HG03045 (cell line): ENCODE results near the gene ZNF33B.
"Not testable (repeated sequence)": the region's sequence is repeated elsewhere in the genome, so short reads cannot be mapped to it uniquely, and the experiment has no call there.

Experiments used
- ATAC-seq: cut with Tn5 transposase; IDR thresholded peaks from one replicate; pipeline ENCODE4 v1.9.1; 2021; ENCODE audit warnings: mild to moderate bottlenecking, moderate library complexity; ENCODE audit not compliant: unreplicated experiment

The ZNF33B gene

GRCh38 chr10:42638055-42638820 lies at the start of gene ZNF33B:
TSS of gene ZNF33B (minus strand) at chr10:42638570. CDS start at chr10:42636928, 1,642 bp downstream.
- ATAC-seq = peak; percentile 95

- no peak for ATAC-seq
Observed at GRCh38 chr10:42684517-42684916, 46.1 kb upstream of the ZNF33B start.

- ATAC-seq = no peak
Observed at GRCh38 chr10:42680267-42680666, 41.9 kb upstream of the ZNF33B start.

DNA sequence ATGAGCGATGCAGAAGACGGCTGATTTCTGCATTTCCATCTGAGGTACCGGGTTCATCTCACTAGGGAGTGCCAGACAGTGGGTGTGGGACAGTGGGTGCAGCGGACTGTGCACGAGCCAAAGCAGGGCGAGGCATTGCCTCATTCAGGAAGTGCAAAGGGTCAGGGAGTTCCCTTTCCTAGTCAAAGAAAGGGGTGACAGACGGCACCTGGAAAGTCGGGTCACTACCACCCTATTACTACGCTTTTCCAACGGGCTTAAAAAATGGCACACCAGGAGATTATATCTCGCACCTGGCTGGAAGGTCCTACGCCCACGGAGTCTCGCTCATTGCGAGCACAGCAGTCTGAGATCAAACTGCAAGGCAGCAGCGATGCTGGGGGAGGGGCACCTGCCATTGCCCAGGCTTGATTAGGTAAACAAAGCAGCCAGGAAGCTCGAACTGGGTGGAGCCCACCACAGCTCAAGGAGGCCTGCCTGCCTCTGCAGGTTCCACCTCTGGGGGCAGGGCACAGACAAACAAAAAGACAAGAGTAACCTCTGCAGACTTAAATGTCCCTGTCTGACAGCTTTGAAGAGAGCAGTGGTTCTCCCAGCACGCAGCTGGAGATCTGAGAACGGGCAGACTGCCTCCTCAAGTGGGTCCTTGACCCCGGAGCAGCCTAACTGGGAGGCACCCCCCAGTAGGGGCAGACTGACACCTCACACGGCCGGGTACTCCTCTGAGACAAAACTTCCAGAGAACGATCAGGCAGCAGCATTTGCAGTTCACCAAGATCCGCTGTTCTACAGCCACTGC lies 27.0 kb upstream of the ZNF33B start:
- ATAC-seq = not testable (repeated sequence)

DNA sequence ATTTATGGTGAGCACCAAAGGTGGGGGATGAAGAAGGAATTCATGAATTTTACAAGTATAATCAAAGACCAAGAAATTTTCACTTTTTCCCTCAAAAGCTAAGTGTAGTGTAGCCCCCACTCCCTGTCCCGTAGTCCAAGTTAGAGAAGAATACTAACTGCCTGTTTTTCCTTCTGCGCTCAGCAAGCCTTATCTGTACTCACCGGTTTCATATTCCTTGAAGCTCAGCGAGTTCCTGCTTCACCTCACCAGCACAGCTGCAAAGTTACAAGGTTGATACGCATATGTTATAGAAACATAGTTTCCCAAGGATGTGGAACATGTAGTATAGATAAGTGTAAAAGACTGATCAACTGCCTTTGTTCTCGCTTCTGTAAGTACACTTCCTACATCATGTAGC lies 16.0 kb upstream of the ZNF33B start:
- ATAC-seq = no peak

- ATAC-seq = no peak
Observed at GRCh38 chr10:42652858-42653257, 14.5 kb upstream of the ZNF33B start.

GRCh38 chr10:42650374-42650773 lies 12.0 kb upstream of the ZNF33B start:
- ATAC-seq = no peak

GRCh38 chr10:42648512-42648911 lies 10.1 kb upstream of the ZNF33B start:
- no peak for ATAC-seq

DNA sequence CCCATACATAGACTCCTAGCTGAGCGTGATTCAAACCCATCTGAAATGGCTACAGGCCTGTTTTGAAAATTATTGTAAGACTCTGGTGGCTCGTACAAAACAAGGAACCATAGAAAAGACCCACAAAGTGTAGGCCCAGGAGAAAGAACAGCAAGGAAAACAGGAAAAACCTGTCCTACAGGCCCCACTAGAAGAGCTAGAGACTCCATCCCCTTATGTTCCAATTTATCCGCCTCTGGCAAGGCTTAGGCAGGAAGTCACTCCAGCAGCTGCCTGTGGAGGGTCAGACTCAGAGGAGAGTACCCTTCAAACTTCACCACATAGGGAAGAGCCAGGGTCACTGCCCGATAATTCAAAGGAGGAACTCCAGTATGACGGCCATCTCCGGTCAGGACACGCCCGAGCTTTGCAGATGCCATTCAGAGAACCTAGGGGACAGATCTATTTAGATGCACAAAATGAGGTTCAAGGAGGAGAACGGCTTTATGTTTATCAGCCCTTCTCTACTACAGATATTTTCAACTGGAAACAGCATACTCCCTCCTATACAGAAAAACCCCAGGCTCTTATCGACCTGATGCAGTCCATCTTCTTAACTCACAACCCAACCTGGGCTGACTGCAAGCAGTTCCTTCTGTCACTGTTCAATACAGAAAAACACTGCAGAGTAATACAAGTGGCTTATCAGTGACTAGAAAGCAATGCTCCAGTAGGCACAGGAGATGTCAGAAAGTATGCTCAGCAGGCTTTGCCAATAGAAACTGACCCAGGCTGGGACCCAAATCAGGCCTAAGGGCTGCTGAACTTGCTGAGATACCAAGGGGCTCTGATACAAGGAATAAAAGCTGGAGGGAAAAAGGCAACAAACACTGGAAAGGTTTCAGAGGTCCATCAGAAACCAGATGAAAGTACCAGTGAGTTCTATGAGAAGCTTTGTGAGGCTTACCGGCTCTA lies 8.6 kb upstream of the ZNF33B start:
- no peak for ATAC-seq

- no peak for ATAC-seq
Observed at GRCh38 chr10:42646214-42646613, 7.8 kb upstream of the ZNF33B start.

- no peak for ATAC-seq
Observed at GRCh38 chr10:42645516-42645915, 7.1 kb upstream of the ZNF33B start.

- no peak for ATAC-seq
Observed at GRCh38 chr10:42645103-42645502, 6.7 kb upstream of the ZNF33B start.

GRCh38 chr10:42640610-42641229 lies 2.4 kb upstream of the ZNF33B start:
- no peak for ATAC-seq

DNA sequence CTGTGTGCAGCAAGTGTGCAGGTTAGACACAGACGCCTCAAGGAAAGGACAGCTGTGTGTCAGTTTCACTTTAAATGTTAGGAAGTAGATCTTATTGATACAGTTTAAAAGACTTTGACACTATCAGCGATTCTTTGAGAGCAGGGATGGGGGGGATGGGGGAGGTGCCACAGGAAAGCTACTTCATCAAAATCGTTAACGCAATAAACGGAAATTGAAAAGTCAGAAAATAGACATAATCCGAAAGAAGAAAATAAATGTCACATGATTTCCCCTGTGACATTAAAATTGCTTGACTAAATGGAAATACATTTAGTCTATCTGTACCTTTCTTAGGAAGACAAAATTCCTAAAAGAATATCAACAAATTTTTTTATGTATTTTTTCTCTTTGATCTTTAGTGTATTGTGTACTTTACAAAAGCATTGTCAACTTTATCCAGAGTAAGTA lies 476 bp upstream of the ZNF33B start:
- ATAC-seq = no peak

GRCh38 chr10:42637648-42638054 lies 719 bp downstream of the ZNF33B start:
- ATAC-seq = no peak

DNA sequence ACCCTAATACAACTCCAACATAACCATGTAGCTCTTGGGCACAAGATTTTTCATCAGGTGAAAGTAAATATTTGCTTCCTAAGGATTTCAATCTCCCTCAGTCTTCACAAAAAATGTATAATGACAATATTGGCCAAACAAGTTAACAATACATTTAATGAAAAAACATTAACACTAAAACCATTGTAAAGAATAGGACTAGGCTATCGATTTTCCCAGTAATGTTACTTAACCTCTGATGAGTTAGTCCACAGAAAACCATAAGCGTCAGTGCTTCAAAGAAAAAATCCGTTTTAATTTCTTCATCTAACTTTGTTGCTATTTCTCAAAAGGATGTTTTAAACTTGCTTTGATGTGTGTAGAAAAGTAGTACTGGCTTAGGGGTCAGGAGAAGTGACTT lies 1.2 kb downstream of the ZNF33B start:
- ATAC-seq = no peak

- no peak for ATAC-seq
Observed at GRCh38 chr10:42635098-42635497, 3.3 kb downstream of the ZNF33B start.

- ATAC-seq = no peak
Observed at GRCh38 chr10:42632564-42632963, 5.8 kb downstream of the ZNF33B start.

GRCh38 chr10:42630537-42631134 lies 7.7 kb downstream of the ZNF33B start:
- ATAC-seq = no peak

DNA sequence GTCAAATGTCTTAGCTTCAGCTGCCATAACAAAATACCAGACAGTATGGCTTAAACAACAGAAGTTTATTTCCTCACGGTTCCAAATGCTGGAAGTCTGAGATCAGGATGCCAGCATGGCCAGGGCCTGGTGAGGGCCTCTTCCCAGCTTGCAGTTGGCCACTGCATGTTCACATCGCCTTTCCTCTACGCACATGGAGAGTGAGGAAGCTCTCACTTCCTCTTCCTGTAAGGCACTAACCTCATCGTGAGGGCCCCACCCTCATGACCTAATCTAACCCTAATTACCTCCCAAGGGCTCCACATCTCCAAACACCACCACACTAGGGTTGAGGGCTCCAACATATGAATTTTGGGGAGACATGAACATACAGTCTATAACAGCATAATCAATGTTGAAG lies 14.4 kb downstream of the ZNF33B start:
- no peak for ATAC-seq
